ENCODE data around the gene CAPN13. TPM values are rescaled to one million over a fixed set of nuclear protein-coding genes. Genes with fewer than 3 reads are reported as not detected.

The CAPN13 gene
- total and polyA plus RNA-seq, 2 experiments from 2014 or later = 0.50 to 0.94 TPM

- TF ChIP-seq JUNB (IDR thresholded peaks at IDR 0.05; ENCODE audit: unreplicated experiment) (no peak), EZH2 (IDR thresholded peaks at IDR 0.05; ENCODE audit: low read depth, unreplicated experiment) (no peak)
These were observed 19.7 kb upstream of the CAPN13 start (continued) for GRCh38 chr2:30826916-30827315.

- H3K27ac Mint-ChIP-seq = no peak overlapping the region
- H3K4me3 ChIP-seq = no peak overlapping the region
- no peak overlapping the region for H3K4me3 Mint-ChIP-seq
- no peak overlapping the region for H3K27ac ChIP-seq (ENCODE audit: low read depth)
- no peaks in the 10 kb centered on the region for H3K27me3 ChIP-seq (ENCODE audit: insufficient read depth)
- H4K20me1 ChIP-seq (replicated peaks; ENCODE audit: insufficient read depth) = no peaks in the 10 kb centered on the region
- no peak overlapping the region for H2AFZ ChIP-seq
- H3K27me3 Mint-ChIP-seq (ENCODE audit: insufficient read depth, low read depth, poor library complexity) = peaks cover 2% of the 10 kb centered on the region
- H3K36me3 ChIP-seq (ENCODE audit: insufficient read depth) = peaks cover 5% of the 10 kb centered on the region
- no peaks in the 10 kb centered on the region; the same call in 2 of the 3 replicates for H3K4me1 Mint-ChIP-seq
- TF ChIP-seq CREB1 (CRISPR knock-in tag; IDR thresholded peaks at IDR 0.05; ENCODE audit: low read depth) = no peak
- TF ChIP-seq EZH2phosphoT487 (IDR thresholded peaks at IDR 0.05; ENCODE audit: unreplicated experiment) = no peak
- no peak for TF ChIP-seq CTCF (conservative IDR thresholded peaks at IDR 0.05; ENCODE audit: low read depth in 2 of 2)
- TF ChIP-seq EZH2 (IDR thresholded peaks at IDR 0.05; ENCODE audit: low read depth, unreplicated experiment) = no peak
- TF ChIP-seq POLR2AphosphoS5 (IDR thresholded peaks at IDR 0.05; ENCODE audit: low read depth) = no peak
- TF ChIP-seq, protein P1, sequence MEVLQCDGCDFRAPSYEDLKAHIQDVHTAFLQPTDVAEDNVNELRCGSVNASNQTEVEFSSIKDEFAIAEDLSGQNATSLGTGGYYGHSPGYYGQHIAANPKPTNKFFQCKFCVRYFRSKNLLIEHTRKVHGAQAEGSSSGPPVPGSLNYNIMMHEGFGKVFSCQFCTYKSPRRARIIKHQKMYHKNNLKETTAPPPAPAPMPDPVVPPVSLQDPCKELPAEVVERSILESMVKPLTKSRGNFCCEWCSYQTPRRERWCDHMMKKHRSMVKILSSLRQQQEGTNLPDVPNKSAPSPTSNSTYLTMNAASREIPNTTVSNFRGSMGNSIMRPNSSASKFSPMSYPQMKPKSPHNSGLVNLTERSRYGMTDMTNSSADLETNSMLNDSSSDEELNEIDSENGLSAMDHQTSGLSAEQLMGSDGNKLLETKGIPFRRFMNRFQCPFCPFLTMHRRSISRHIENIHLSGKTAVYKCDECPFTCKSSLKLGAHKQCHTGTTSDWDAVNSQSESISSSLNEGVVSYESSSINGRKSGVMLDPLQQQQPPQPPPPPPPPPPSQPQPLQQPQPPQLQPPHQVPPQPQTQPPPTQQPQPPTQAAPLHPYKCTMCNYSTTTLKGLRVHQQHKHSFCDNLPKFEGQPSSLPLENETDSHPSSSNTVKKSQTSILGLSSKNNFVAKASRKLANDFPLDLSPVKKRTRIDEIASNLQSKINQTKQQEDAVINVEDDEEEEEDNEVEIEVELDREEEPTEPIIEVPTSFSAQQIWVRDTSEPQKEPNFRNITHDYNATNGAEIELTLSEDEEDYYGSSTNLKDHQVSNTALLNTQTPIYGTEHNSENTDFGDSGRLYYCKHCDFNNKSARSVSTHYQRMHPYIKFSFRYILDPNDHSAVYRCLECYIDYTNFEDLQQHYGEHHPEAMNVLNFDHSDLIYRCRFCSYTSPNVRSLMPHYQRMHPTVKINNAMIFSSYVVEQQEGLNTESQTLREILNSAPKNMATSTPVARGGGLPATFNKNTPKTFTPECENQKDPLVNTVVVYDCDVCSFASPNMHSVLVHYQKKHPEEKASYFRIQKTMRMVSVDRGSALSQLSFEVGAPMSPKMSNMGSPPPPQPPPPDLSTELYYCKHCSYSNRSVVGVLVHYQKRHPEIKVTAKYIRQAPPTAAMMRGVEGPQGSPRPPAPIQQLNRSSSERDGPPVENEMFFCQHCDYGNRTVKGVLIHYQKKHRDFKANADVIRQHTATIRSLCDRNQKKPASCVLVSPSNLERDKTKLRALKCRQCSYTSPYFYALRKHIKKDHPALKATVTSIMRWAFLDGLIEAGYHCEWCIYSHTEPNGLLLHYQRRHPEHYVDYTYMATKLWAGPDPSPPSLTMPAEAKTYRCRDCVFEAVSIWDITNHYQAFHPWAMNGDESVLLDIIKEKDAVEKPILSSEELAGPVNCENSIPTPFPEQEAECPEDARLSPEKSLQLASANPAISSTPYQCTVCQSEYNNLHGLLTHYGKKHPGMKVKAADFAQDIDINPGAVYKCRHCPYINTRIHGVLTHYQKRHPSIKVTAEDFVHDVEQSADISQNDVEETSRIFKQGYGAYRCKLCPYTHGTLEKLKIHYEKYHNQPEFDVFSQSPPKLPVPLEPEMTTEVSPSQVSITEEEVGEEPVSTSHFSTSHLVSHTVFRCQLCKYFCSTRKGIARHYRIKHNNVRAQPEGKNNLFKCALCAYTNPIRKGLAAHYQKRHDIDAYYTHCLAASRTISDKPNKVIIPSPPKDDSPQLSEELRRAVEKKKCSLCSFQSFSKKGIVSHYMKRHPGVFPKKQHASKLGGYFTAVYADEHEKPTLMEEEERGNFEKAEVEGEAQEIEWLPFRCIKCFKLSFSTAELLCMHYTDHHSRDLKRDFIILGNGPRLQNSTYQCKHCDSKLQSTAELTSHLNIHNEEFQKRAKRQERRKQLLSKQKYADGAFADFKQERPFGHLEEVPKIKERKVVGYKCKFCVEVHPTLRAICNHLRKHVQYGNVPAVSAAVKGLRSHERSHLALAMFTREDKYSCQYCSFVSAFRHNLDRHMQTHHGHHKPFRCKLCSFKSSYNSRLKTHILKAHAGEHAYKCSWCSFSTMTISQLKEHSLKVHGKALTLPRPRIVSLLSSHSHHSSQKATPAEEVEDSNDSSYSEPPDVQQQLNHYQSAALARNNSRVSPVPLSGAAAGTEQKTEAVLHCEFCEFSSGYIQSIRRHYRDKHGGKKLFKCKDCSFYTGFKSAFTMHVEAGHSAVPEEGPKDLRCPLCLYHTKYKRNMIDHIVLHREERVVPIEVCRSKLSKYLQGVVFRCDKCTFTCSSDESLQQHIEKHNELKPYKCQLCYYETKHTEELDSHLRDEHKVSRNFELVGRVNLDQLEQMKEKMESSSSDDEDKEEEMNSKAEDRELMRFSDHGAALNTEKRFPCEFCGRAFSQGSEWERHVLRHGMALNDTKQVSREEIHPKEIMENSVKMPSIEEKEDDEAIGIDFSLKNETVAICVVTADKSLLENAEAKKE (CRISPR knock-in tag; IDR thresholded peaks at IDR 0.05) = no peak
- TF ChIP-seq NANOG (IDR thresholded peaks at IDR 0.05; ENCODE audit: borderline replicate concordance) = no peak
- TF ChIP-seq ETS1 (IDR thresholded peaks at IDR 0.05) = no peak
- TF ChIP-seq ZNF114 (CRISPR knock-in tag; IDR thresholded peaks at IDR 0.05) = no peak
- no peak for TF ChIP-seq ZNF331 (CRISPR knock-in tag; IDR thresholded peaks at IDR 0.05; ENCODE audit: low read depth)
- no peak for TF ChIP-seq JUNB (IDR thresholded peaks at IDR 0.05; ENCODE audit: unreplicated experiment)
- no peak for TF ChIP-seq REST (IDR thresholded peaks at IDR 0.05; ENCODE audit: unreplicated experiment)
- no peak for TF ChIP-seq STAT1 (IDR thresholded peaks at IDR 0.05; ENCODE audit: unreplicated experiment)
- H3K79me2 ChIP-seq (replicated peaks; ENCODE audit: insufficient read depth) = no peaks in the 10 kb centered on the region
- DNase-seq (ENCODE audit: low spot score) (no peak), ATAC-seq (no peak)
- no peaks in the 10 kb centered on the region for H3F3A ChIP-seq (replicated peaks; ENCODE audit: low read depth)
- H3K36me3 Mint-ChIP-seq (ENCODE audit: low read depth) = peaks cover 16% of the 10 kb centered on the region; the same call in 2 of the 3 replicates
- 0 out of 2 replicates have a peak, but pooled peaks cover 4% of the 10 kb centered on the region for H3K9me2 ChIP-seq (ENCODE audit: insufficient read depth)
- H3K4me2 ChIP-seq = no peak overlapping the region
- no peaks in the 10 kb centered on the region for H3K4me1 ChIP-seq (ENCODE audit: insufficient read depth)
- H3K9me3 Mint-ChIP-seq = peaks cover 43% of the 10 kb centered on the region
These were observed 19.2 kb upstream of the CAPN13 start for GRCh38 chr2:30826481-30826880.
